Lung (tissue), 12 donors: ENCODE data around the gene LARGE1. TPM values are rescaled to one million over a fixed set of nuclear protein-coding genes. Genes with fewer than 3 reads are reported as not detected.
A peak's percentile ranks its signal among the peaks of the same experiment; 100 is the strongest.

Source experiments
- ATAC-seq: fragments of 200-7000 bp; cut with Tn5 transposase; one replicate; pipeline ENCODE4 v1.9.1; 2020; ENCODE audit warnings: moderate number of reproducible peaks; ENCODE audit not compliant: insufficient read depth, low FRiP score
- DNase-seq, 3 donors: peaks; one replicate each; pipeline ENCODE4 v3.0.0-alpha.2; 2013 to 2017
- H3K27ac ChIP-seq, 2 donors: one replicate each; pipeline ENCODE4 v1.5.1; 2013; ENCODE audit warnings: mild to moderate bottlenecking in 2 of 2, moderate library complexity in 2 of 2, control low read depth in 1 of 2, inconsistent platforms in 1 of 2, low read depth in 1 of 2, low read length in 1 of 2
- H3K27me3 ChIP-seq, 3 donors: one replicate each; pipeline ENCODE4 v1.5.1; 2013; ENCODE audit warnings: low read length in 2 of 3; ENCODE audit not compliant: control insufficient read depth in 3 of 3, insufficient read depth in 3 of 3
- H3K36me3 ChIP-seq, 4 donors: one replicate each; pipeline ENCODE4 v1.5.1; 2013; ENCODE audit warnings: low read length in 4 of 4, mild to moderate bottlenecking in 1 of 4, moderate library complexity in 1 of 4; ENCODE audit not compliant: control insufficient read depth in 4 of 4, insufficient read depth in 4 of 4
- H3K4me1 ChIP-seq, 5 donors: one replicate each; pipeline ENCODE4 v1.5.1; 2013; ENCODE audit warnings: low read length in 5 of 5, mild to moderate bottlenecking in 2 of 5, moderate library complexity in 1 of 5; ENCODE audit not compliant: control insufficient read depth in 5 of 5, insufficient read depth in 5 of 5
- H3K4me3 ChIP-seq: one replicate; pipeline ENCODE4 v1.5.1; 2013; ENCODE audit warnings: mild to moderate bottlenecking, control low read depth, moderate library complexity
- H3K9ac ChIP-seq, 2 donors: one replicate each; pipeline ENCODE4 v1.5.1; 2013; ENCODE audit warnings: low read length in 2 of 2, control low read depth in 1 of 2; ENCODE audit not compliant: insufficient read depth in 1 of 2
- H3K9me3 ChIP-seq, 4 donors: one replicate each; pipeline ENCODE4 v1.5.1; 2013; ENCODE audit warnings: low read length in 3 of 4, mild to moderate bottlenecking in 1 of 4, moderate library complexity in 1 of 4; ENCODE audit not compliant: control insufficient read depth in 4 of 4, insufficient read depth in 3 of 4
- WGBS, 2 donors: extraction: QIAGEN DNeasy Blood & Tissue Kit; methylation state at CpG; one replicate each; pipeline ENCODE4 v1.1.7; 2013; 5-methylcytosine and 5-hydroxymethylcytosine counted together
- polyA plus RNA-seq, 2 donors: library from polyadenylated mRNA; stranded (reverse); fragments of 200-250 nt; gene quantifications; one replicate each; pipeline ENCODE4 v1.2.1, GENCODE V29; 2013
- total RNA-seq, 2 donors: library from RNA; depleted of rRNA in 1 of 2; stranded (reverse); fragments of >200 nt in 1 of 2; gene quantifications; one replicate each; pipeline ENCODE4 v1.2.1, GENCODE V29; 2014 to 2021
- TF ChIP-seq, protein P1 (sequence below): IDR thresholded peaks from 2 replicates; pipeline ENCODE4 v1.5.1; 2012; ENCODE audit warnings: mild to moderate bottlenecking; ENCODE audit errors: control extremely low read depth, extremely low read depth
- donor health status: control.
- donor health status: control.
- donor health status: Bipolar disorder and iron deficiency.
- donor health status: healthy.
- donor health status: DM: yes; HTN: yes; CAD: no.

Gene LARGE1
- total and polyA plus RNA-seq, 4 donors: 2.9 to 41.1 (median 15.4) TPM

- ATAC-seq: no peak
- TF ChIP-seq, protein P1, sequence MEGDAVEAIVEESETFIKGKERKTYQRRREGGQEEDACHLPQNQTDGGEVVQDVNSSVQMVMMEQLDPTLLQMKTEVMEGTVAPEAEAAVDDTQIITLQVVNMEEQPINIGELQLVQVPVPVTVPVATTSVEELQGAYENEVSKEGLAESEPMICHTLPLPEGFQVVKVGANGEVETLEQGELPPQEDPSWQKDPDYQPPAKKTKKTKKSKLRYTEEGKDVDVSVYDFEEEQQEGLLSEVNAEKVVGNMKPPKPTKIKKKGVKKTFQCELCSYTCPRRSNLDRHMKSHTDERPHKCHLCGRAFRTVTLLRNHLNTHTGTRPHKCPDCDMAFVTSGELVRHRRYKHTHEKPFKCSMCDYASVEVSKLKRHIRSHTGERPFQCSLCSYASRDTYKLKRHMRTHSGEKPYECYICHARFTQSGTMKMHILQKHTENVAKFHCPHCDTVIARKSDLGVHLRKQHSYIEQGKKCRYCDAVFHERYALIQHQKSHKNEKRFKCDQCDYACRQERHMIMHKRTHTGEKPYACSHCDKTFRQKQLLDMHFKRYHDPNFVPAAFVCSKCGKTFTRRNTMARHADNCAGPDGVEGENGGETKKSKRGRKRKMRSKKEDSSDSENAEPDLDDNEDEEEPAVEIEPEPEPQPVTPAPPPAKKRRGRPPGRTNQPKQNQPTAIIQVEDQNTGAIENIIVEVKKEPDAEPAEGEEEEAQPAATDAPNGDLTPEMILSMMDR: no peak
- Histone ChIP-seq H3K27ac (peak overlapping the region in 1 of 2 donors; percentile 66), H3K9ac (peak overlapping the region in 1 of 2 donors; percentile 15), H3K36me3 (no peaks in the 10 kb centered on the region), H3K27me3 (no peaks in the 10 kb centered on the region), H3K4me3 (no peak overlapping the region), H3K9me3 (peaks cover 0 to 20% (median 8%) of the 10 kb centered on the region in 4 donors), H3K4me1 (peaks cover 0 to 32% (median 15%) of the 10 kb centered on the region in 5 donors)
- WGBS, 2 donors: 59 to 80% methylated on average over 5 of the region's 5 CpGs
- DNase-seq: peak in 2 of 3 donors; percentile 63 to 65
Observed at GRCh38 chr22:33785283-33785968, 134.8 kb downstream of the LARGE1 start.

DNA sequence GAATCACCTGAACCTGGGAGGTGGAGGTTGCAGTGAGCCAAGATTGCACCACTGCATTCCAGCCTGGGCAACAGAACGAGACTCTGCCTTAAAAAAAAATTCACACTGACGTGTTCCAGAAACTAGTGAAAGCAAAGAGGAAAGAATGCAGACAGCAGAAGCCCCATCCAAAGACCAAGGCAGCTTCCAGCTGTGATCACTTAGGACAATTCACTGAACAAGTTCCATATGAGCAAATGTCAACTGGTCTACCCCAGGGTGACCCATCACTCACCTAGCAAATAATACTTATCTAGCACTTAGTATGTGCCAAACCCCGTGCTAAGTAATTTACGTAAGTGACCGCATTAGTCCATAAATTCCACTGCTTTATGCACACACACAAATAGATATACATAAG, 138.9 kb downstream of the LARGE1 start:
- TF ChIP-seq, protein P1: no peak
- 71 to 79% methylated on average over 5 of the region's 5 CpGs for WGBS, 2 donors
- no peaks in the 10 kb centered on the region for H3K9me3 ChIP-seq
- DNase-seq (peak; percentile 76 to 94 (median 94)), ATAC-seq (no peak)
- no peaks in the 10 kb centered on the region for H3K36me3 ChIP-seq
- H3K4me1 ChIP-seq: peaks cover 3 to 45% (median 27%) of the 10 kb centered on the region in 5 donors
- no peak overlapping the region for H3K4me3 ChIP-seq
- no peak overlapping the region for H3K9ac ChIP-seq
- H3K27ac ChIP-seq: peak overlapping the region in 1 of 2 donors; percentile 74
- H3K27me3 ChIP-seq: no peaks in the 10 kb centered on the region

- WGBS, 2 donors: 79 to 81% methylated on average over 5 of the region's 5 CpGs
- Histone ChIP-seq H3K4me1 (peaks cover 3 to 38% (median 25%) of the 10 kb centered on the region in 5 donors), H3K9me3 (no peaks in the 10 kb centered on the region), H3K27ac (peak overlapping the region in 1 of 2 donors; percentile 41), H3K36me3 (no peaks in the 10 kb centered on the region), H3K27me3 (no peaks in the 10 kb centered on the region), H3K4me3 (no peak overlapping the region), H3K9ac (no peak overlapping the region)
- DNase-seq: peak; percentile 30 to 83 (median 81)
- TF ChIP-seq, protein P1: no peak
- ATAC-seq: no peak
Observed at GRCh38 chr22:33780531-33781136, 139.6 kb downstream of the LARGE1 start.
